GM23338 (cell line): Measurements from ENCODE around the gene CCDC188. TPM values are rescaled to one million over a fixed set of nuclear protein-coding genes. Genes with fewer than 3 reads are reported as not detected.

Experiments
- ATAC-seq: fragments of 200-7000 bp; cut with Tn5 transposase; 3 replicates; pipeline ENCODE4 v1.9.1; 2020
- DNase-seq: peaks from one replicate; pipeline ENCODE4 v3.0.0-alpha.2; 2015; ENCODE audit warnings: low spot score
- H2AFZ ChIP-seq: fragments of 200-600 bp; sonication (generic); 2 replicates; pipeline ENCODE4 v1.8.0; 2016; ENCODE audit warnings: antibody characterized with exemption, mild to moderate bottlenecking, moderate library complexity
- H3F3A ChIP-seq: fragments of 200-600 bp; sonication (generic); replicated peaks from 2 replicates; pipeline ENCODE4 v1.8.0; 2017; ENCODE audit warnings: antibody characterized with exemption, mixed run types, low read depth
- H3K27ac ChIP-seq: fragments of 200-600 bp; sonication (generic); 2 replicates; pipeline ENCODE4 v1.6.1; 2016; ENCODE audit warnings: low read depth
- H3K27me3 ChIP-seq: fragments of 200-600 bp; sonication (generic); 2 replicates; pipeline ENCODE4 v1.8.0; 2016; ENCODE audit warnings: mild to moderate bottlenecking, mixed run types, moderate library complexity; ENCODE audit not compliant: insufficient read depth
- H3K36me3 ChIP-seq: fragments of 200-600 bp; sonication (generic); 2 replicates; pipeline ENCODE4 v1.8.0; 2016; ENCODE audit warnings: mild to moderate bottlenecking; ENCODE audit not compliant: insufficient read depth
- H3K4me1 ChIP-seq: fragments of 200-600 bp; sonication (generic); 2 replicates; pipeline ENCODE4 v1.8.0; 2016; ENCODE audit warnings: mild to moderate bottlenecking, moderate library complexity; ENCODE audit not compliant: insufficient read depth
- H3K4me2 ChIP-seq: fragments of 200-600 bp; sonication (generic); 2 replicates; pipeline ENCODE4 v1.7.1; 2017; ENCODE audit warnings: mixed run types
- H3K4me3 ChIP-seq: fragments of 200-600 bp; sonication (generic); 2 replicates; pipeline ENCODE4 v1.6.1; 2016; ENCODE audit warnings: mixed run types
- H3K79me2 ChIP-seq: fragments of 200-600 bp; sonication (generic); replicated peaks from 2 replicates; pipeline ENCODE4 v1.8.0; 2017; ENCODE audit warnings: mild to moderate bottlenecking; ENCODE audit not compliant: insufficient read depth
- H3K9me2 ChIP-seq: fragments of 200-600 bp; sonication (generic); 2 replicates; pipeline ENCODE4 v1.8.0; 2017; ENCODE audit not compliant: insufficient read depth
- H4K20me1 ChIP-seq: fragments of 200-600 bp; sonication (generic); replicated peaks from 2 replicates; pipeline ENCODE4 v1.8.0; 2017; ENCODE audit warnings: mild to moderate bottlenecking; ENCODE audit not compliant: insufficient read depth
- H3K27ac Mint-ChIP-seq: 2 replicates; pipeline ENCODE4 v1.8.0; 2020; ENCODE audit warnings: inconsistent platforms, mild to moderate bottlenecking, moderate library complexity, mixed read lengths
- H3K27me3 Mint-ChIP-seq: 3 replicates; pipeline ENCODE4 v1.8.0; 2022; ENCODE audit warnings: low read depth, mild to moderate bottlenecking, moderate library complexity, mixed read lengths, inconsistent platforms; ENCODE audit not compliant: insufficient read depth, poor library complexity
- H3K36me3 Mint-ChIP-seq: 3 replicates; pipeline ENCODE4 v1.8.0; 2021; ENCODE audit warnings: low read depth, mild to moderate bottlenecking, inconsistent platforms, moderate library complexity, mixed read lengths
- H3K4me1 Mint-ChIP-seq: 3 replicates; pipeline ENCODE4 v1.8.0; 2020; ENCODE audit warnings: mild to moderate bottlenecking, inconsistent platforms, mixed read lengths
- H3K4me3 Mint-ChIP-seq: 3 replicates; pipeline ENCODE4 v1.8.0; 2021; ENCODE audit warnings: moderate library complexity, mild to moderate bottlenecking, inconsistent platforms, mixed read lengths
- H3K9me3 Mint-ChIP-seq: 3 replicates; pipeline ENCODE4 v1.8.0; 2020; ENCODE audit warnings: moderate library complexity, mild to moderate bottlenecking, inconsistent platforms, mixed read lengths
- CREB1 ChIP-seq: fragments of 250-450 bp; sonication (Bioruptor Pico); IDR thresholded peaks from 2 replicates; pipeline ENCODE4 v1.5.0; 2020; ENCODE audit warnings: low read depth, mild to moderate bottlenecking, moderate library complexity
- CTCF ChIP-seq, 2 experiments: fragments of 200-600 bp in 1 of 2; sonication (generic) in 1 of 2; conservative IDR thresholded peaks; 2 replicates each; pipeline versions ENCODE4 v1.5.1 to v1.6.1; 2016 to 2017; ENCODE audit warnings: antibody characterized with exemption in 2 of 2, low read depth in 2 of 2, mild to moderate bottlenecking in 2 of 2, moderate library complexity in 1 of 2
- EZH2 ChIP-seq: fragments of 200-600 bp; sonication (generic); IDR thresholded peaks from one replicate; pipeline ENCODE4 v1.8.0; 2017; ENCODE audit warnings: antibody characterized with exemption, mild to moderate bottlenecking, low read depth; ENCODE audit not compliant: unreplicated experiment
- EZH2phosphoT487 ChIP-seq: fragments of 200-600 bp; sonication (generic); IDR thresholded peaks from one replicate; pipeline ENCODE4 v1.8.1; 2018; ENCODE audit warnings: antibody characterized with exemption; ENCODE audit not compliant: unreplicated experiment
- JUNB ChIP-seq: IDR thresholded peaks from one replicate; pipeline ENCODE4 v1.6.1; 2016; ENCODE audit warnings: antibody characterized with exemption; ENCODE audit not compliant: unreplicated experiment
- NANOG ChIP-seq: IDR thresholded peaks from 2 replicates; pipeline ENCODE4 v1.6.1; 2016; ENCODE audit warnings: antibody characterized with exemption, borderline replicate concordance
- POLR2AphosphoS5 ChIP-seq: IDR thresholded peaks from 2 replicates; pipeline ENCODE4 v1.6.1; 2016; ENCODE audit warnings: antibody characterized with exemption, low read depth
- REST ChIP-seq: IDR thresholded peaks from one replicate; pipeline ENCODE4 v1.6.1; 2018; ENCODE audit warnings: antibody characterized with exemption; ENCODE audit not compliant: unreplicated experiment
- STAT1 ChIP-seq: IDR thresholded peaks from one replicate; pipeline ENCODE4 v1.6.1; 2016; ENCODE audit warnings: antibody characterized with exemption; ENCODE audit not compliant: unreplicated experiment
- ZNF331 ChIP-seq: fragments of 250-450 bp; sonication (Bioruptor Pico); IDR thresholded peaks from 2 replicates; pipeline ENCODE4 v1.5.0; 2020; ENCODE audit warnings: low read depth, mild to moderate bottlenecking, moderate library complexity
- polyA plus RNA-seq: library from polyadenylated mRNA; unstranded; fragments of >200 nt; fragmentation: Nextera tagmentation; extraction: Ambion mirVana; gene quantifications from 2 replicates; pipeline ENCODE4 v1.2.1, GENCODE V29; 2016
- total RNA-seq: library from RNA; depleted of rRNA; stranded (reverse); fragments of >200 nt; shearing (Covaris generic); gene quantifications from 2 replicates; pipeline ENCODE4 v1.2.3, GENCODE V29; 2014

CCDC188 gene
- total and polyA plus RNA-seq, 2 experiments from 2014 or later: not detected

- TF ChIP-seq REST: no peak
Measured at GRCh38 chr22:20133930-20134549, 16.8 kb downstream of the CCDC188 start (continued).

GRCh38 chr22:20132686-20133246, 18.1 kb downstream of the CCDC188 start:
- Histone ChIP-seq H3K36me3 (no peaks in the 10 kb centered on the region), H3K4me1 (no peaks in the 10 kb centered on the region; the same call in 1 of the 2 replicates), H3K9me2 (no peaks in the 10 kb centered on the region), H3K4me3 (peak overlapping the region; percentile 65), H2AFZ (no peak overlapping the region), H3K4me2 (peak overlapping the region; percentile 81), H3F3A (peaks cover 25% of the 10 kb centered on the region), H4K20me1 (no peaks in the 10 kb centered on the region; the same call in 1 of the 2 replicates), H3K27me3 (no peaks in the 10 kb centered on the region), H3K27ac (no peak overlapping the region), H3K79me2 (peaks cover 35% of the 10 kb centered on the region)
- no peak for TF ChIP-seq STAT1
- no peak for TF ChIP-seq POLR2AphosphoS5
- no peak overlapping the region for H3K27ac Mint-ChIP-seq
- DNase-seq (no peak), ATAC-seq (no peak)
- H3K36me3 Mint-ChIP-seq: peaks cover 8% of the 10 kb centered on the region
- peaks cover 2% of the 10 kb centered on the region; the same call in 1 of the 3 replicates for H3K4me1 Mint-ChIP-seq
- peak overlapping the region; percentile 66 for H3K4me3 Mint-ChIP-seq
- H3K27me3 Mint-ChIP-seq: peaks cover 15% of the 10 kb centered on the region
- no peaks in the 10 kb centered on the region for H3K9me3 Mint-ChIP-seq

- H3K4me3 ChIP-seq: peak overlapping the region; percentile 65
- H3K79me2 ChIP-seq: peaks cover 35% of the 10 kb centered on the region
- Mint-ChIP-seq H3K36me3 (peaks cover 15% of the 10 kb centered on the region), H3K27me3 (peaks cover 15% of the 10 kb centered on the region), H3K27ac (no peak overlapping the region), H3K4me3 (peak overlapping the region; percentile 66), H3K9me3 (no peaks in the 10 kb centered on the region), H3K4me1 (peaks cover 2% of the 10 kb centered on the region; the same call in 1 of the 3 replicates)
- no peak overlapping the region for H3K27ac ChIP-seq
- peak overlapping the region; percentile 81 for H3K4me2 ChIP-seq
- H3K36me3 ChIP-seq: peaks cover 4% of the 10 kb centered on the region; the same call in 1 of the 2 replicates
- H4K20me1 ChIP-seq: no peaks in the 10 kb centered on the region; the same call in 1 of the 2 replicates
- DNase-seq: no peak
- no peaks in the 10 kb centered on the region; the same call in 1 of the 2 replicates for H3K4me1 ChIP-seq
- ATAC-seq: no peak
- no peak overlapping the region for H2AFZ ChIP-seq
- TF ChIP-seq STAT1 (no peak), CREB1 (CRISPR knock-in tag) (no peak), ZNF331 (CRISPR knock-in tag) (no peak), EZH2phosphoT487 (no peak), JUNB (no peak), EZH2 (no peak), POLR2AphosphoS5 (no peak), NANOG (no peak), CTCF (conservative IDR thresholded peaks at IDR 0.05; ENCODE audit: low read depth in 2 of 2) (no peak)
- H3K9me2 ChIP-seq: no peaks in the 10 kb centered on the region
- H3K27me3 ChIP-seq: no peaks in the 10 kb centered on the region
- peaks cover 31% of the 10 kb centered on the region for H3F3A ChIP-seq
Measured at GRCh38 chr22:20131859-20132685, 18.8 kb downstream of the CCDC188 start.
